VCaP (cell line): ENCODE results near the gene CXCL8.

Experiments
- H3K27ac ChIP-seq: fragments of 450-650 bp; 2 replicates; pipeline ENCODE4 v1.5.1; 2017
- CTCF ChIP-seq: fragments of 450-650 bp; conservative IDR thresholded peaks from 2 replicates; pipeline ENCODE4 v1.5.1; 2017; ENCODE audit warnings: mild to moderate bottlenecking, moderate library complexity

CXCL8 gene

DNA sequence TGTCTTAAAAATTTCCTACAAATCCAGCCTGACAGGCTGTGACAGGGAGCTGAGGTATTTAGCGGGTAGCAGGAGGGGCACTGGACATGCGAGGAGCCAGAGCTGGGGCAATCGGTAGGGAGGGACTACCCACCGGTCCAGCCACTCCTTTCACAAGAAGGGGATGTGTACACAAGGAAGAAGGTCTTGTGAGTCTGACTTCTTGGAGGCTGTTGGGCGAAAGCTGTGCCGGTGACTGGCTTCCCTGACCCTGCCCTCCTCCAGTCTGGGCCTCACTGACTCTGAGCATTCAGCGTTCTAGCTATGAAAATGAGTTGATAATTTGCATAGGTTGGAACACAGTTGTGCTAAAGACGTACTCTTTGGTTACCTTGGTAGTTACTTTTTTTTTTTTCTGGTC lies 12.7 kb upstream of the CXCL8 start:
- TF ChIP-seq CTCF = no peak
- H3K27ac ChIP-seq = no peak overlapping the region

DNA sequence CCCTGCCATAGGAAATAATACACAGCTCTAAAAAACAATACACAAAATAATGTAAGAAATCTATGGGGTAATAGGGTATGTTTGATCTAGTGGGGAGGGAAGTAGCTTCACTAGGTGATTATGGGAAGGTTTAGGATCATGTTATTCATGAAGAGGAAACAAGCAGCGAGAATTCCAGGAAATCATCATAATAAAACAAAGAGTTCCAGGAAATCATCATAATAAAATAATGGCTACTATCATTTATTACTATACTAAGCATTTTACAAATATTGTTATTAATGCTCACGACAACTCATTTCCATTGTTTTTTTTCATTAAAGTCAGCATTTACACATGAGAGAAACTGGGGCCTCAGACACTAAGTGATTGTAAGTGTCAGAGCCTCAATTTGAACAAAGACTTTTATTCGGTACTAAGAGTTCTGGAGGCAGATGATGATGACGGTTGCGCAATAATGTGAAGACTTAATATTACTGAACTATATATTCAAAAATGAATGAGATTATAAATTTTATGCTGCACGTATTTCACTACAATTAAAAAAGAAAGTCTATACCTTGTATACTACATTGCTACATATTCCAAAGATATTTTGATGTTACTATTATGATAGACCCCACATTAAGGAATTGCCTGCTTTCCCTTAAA lies 12.2 kb upstream of the CXCL8 start:
- no peak overlapping the region; the same call in 1 of the 2 replicates for H3K27ac ChIP-seq
- no peak for TF ChIP-seq CTCF

- TF ChIP-seq CTCF = peak; percentile 99
- peak overlapping the region; percentile 43 for H3K27ac ChIP-seq
Observed at GRCh38 chr4:73729534-73730165, 10.7 kb upstream of the CXCL8 start.

DNA sequence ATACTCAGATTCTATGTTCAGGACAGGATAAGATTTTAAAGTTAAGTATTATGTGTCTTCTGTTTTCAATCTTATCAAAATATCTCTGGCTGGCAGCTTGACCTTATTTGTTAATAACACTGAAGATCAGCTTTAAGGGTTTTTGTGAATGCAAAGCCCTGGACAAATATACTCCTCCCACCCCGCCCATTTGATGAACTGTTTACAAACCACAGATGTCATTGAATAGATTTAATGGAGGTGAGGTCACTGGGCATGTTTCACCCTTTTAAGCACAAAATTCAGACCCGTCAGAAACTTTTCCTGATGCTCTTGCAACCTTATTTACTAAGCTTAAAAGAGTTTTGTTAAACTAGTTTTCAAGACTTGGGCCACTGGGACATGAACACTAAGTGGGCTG lies 10.1 kb upstream of the CXCL8 start:
- peak overlapping the region; percentile 43 for H3K27ac ChIP-seq
- no peak for TF ChIP-seq CTCF

- TF ChIP-seq CTCF = no peak
- peak overlapping the region; percentile 43 for H3K27ac ChIP-seq
Observed at GRCh38 chr4:73730867-73731266, 9.5 kb upstream of the CXCL8 start.

GRCh38 chr4:73731968-73732610 lies 8.3 kb upstream of the CXCL8 start:
- H3K27ac ChIP-seq = no peak overlapping the region

More at GRCh38 chr4:73731968-73732610, 8.3 kb upstream of the CXCL8 start:
- TF ChIP-seq CTCF = no peak
